ENCODE results near the gene CYTL1. TPM values are rescaled to one million over a fixed set of nuclear protein-coding genes. Genes with fewer than 3 reads are reported as not detected.

The CYTL1 gene
- total RNA-seq: 4.3 and 41.5 TPM in 2 replicates

GRCh38 chr4:5019274-5019673 is at the start of gene CYTL1:
Gene CYTL1, minus strand, starts transcription at chr4:5019458. Its CDS starts 13 bp downstream, at chr4:5019445.

GRCh38 chr4:5051278-5052203 is 32.3 kb upstream of the CYTL1 start, which contains the start of gene STK32B:
Gene STK32B, plus strand, starts transcription at chr4:5051480.

Other genes with a start within 250 kb of the CYTL1 start
- 5.5 and 9.4 TPM in 2 replicates for gene MSX1, start 159.8 kb downstream of the CYTL1 start, total RNA-seq
- 4.1 and 4.6 TPM in 2 replicates for gene STK32B, start 32.0 kb upstream of the CYTL1 start, total RNA-seq